Neural cell (in vitro differentiated cells): ENCODE results near the gene CDC6.

Source experiments
- EP300 ChIP-seq: fragments of 450-650 bp; conservative IDR thresholded peaks from 2 replicates; pipeline ENCODE4 v1.6.1; 2014; ENCODE audit warnings: antibody characterized with exemption, mild to moderate bottlenecking, moderate library complexity; ENCODE audit not compliant: poor library complexity, severe bottlenecking
- EZH2 ChIP-seq: fragments of 200-600, 300-800 bp; shearing (Covaris generic), sonication (generic); IDR thresholded peaks from 2 replicates; pipeline ENCODE4 v1.6.1; 2014; ENCODE audit warnings: antibody characterized with exemption, low read length, borderline replicate concordance, mild to moderate bottlenecking; ENCODE audit not compliant: insufficient read depth, poor library complexity, severe bottlenecking
- MXI1 ChIP-seq: fragments of 450-650 bp; conservative IDR thresholded peaks from 2 replicates; pipeline ENCODE4 v1.6.1; 2014; ENCODE audit warnings: antibody characterized with exemption, mild to moderate bottlenecking; ENCODE audit not compliant: poor library complexity, severe bottlenecking
- TF ChIP-seq, protein P1 (sequence below): fragments of 450-650 bp; IDR thresholded peaks from 2 replicates; pipeline ENCODE4 v1.5.1; 2014; ENCODE audit warnings: antibody characterized with exemption, mild to moderate bottlenecking, moderate library complexity; ENCODE audit not compliant: poor library complexity, severe bottlenecking
- TF ChIP-seq, protein P2 (sequence below): IDR thresholded peaks from 2 replicates; pipeline ENCODE4 v1.6.1; 2012; ENCODE audit warnings: borderline replicate concordance

DNA sequence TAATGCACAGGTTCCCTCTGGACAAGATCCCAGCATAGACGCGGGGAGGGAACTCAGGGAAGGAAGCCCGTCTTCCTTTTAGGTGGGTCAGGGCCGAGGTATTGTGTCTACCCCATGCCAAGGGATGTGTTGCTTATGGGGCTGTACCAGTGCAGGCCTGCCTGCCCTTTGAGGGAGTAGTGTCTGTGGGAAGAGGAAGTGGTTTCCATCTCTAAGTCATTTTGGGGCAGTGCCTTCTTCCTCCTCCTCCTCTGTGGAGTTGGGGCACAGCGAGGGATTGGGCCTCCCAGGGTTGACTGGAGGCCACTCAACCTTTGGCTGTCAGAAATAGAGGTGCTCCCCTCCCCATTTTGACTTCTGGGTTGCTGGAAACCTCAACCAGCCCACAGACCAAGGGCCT is 50.4 kb downstream of the CDC6 start:
- TF ChIP-seq, protein P1, sequence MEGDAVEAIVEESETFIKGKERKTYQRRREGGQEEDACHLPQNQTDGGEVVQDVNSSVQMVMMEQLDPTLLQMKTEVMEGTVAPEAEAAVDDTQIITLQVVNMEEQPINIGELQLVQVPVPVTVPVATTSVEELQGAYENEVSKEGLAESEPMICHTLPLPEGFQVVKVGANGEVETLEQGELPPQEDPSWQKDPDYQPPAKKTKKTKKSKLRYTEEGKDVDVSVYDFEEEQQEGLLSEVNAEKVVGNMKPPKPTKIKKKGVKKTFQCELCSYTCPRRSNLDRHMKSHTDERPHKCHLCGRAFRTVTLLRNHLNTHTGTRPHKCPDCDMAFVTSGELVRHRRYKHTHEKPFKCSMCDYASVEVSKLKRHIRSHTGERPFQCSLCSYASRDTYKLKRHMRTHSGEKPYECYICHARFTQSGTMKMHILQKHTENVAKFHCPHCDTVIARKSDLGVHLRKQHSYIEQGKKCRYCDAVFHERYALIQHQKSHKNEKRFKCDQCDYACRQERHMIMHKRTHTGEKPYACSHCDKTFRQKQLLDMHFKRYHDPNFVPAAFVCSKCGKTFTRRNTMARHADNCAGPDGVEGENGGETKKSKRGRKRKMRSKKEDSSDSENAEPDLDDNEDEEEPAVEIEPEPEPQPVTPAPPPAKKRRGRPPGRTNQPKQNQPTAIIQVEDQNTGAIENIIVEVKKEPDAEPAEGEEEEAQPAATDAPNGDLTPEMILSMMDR: no peak
- TF ChIP-seq EP300 (no peak), MXI1 (no peak), EZH2 (no peak)
- TF ChIP-seq, protein P2, sequence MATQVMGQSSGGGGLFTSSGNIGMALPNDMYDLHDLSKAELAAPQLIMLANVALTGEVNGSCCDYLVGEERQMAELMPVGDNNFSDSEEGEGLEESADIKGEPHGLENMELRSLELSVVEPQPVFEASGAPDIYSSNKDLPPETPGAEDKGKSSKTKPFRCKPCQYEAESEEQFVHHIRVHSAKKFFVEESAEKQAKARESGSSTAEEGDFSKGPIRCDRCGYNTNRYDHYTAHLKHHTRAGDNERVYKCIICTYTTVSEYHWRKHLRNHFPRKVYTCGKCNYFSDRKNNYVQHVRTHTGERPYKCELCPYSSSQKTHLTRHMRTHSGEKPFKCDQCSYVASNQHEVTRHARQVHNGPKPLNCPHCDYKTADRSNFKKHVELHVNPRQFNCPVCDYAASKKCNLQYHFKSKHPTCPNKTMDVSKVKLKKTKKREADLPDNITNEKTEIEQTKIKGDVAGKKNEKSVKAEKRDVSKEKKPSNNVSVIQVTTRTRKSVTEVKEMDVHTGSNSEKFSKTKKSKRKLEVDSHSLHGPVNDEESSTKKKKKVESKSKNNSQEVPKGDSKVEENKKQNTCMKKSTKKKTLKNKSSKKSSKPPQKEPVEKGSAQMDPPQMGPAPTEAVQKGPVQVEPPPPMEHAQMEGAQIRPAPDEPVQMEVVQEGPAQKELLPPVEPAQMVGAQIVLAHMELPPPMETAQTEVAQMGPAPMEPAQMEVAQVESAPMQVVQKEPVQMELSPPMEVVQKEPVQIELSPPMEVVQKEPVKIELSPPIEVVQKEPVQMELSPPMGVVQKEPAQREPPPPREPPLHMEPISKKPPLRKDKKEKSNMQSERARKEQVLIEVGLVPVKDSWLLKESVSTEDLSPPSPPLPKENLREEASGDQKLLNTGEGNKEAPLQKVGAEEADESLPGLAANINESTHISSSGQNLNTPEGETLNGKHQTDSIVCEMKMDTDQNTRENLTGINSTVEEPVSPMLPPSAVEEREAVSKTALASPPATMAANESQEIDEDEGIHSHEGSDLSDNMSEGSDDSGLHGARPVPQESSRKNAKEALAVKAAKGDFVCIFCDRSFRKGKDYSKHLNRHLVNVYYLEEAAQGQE: no peak
